ENCODE results near the gene NTM.

NTM gene

GRCh38 chr11:131750692-131751091 lies 380.3 kb downstream of the NTM start:
- no peak for DNase-seq

- no peak for DNase-seq
Observed at GRCh38 chr11:131754671-131755070, 384.3 kb downstream of the NTM start.

GRCh38 chr11:131756479-131757110 lies 386.2 kb downstream of the NTM start:
- DNase-seq, result no peak

- DNase-seq, result no peak
Observed at GRCh38 chr11:131758726-131759125, 388.3 kb downstream of the NTM start.

- DNase-seq, result no peak
Observed at GRCh38 chr11:131759140-131759539, 388.7 kb downstream of the NTM start.

GRCh38 chr11:131760091-131761061 lies 390.0 kb downstream of the NTM start:
- no peak for DNase-seq

GRCh38 chr11:131762346-131763110 lies 392.1 kb downstream of the NTM start:
- DNase-seq, result no peak

- no peak for DNase-seq
Observed at GRCh38 chr11:131763193-131763890, 392.9 kb downstream of the NTM start.

GRCh38 chr11:131764126-131764525 lies 393.7 kb downstream of the NTM start:
- DNase-seq, result no peak

GRCh38 chr11:131764649-131765048 lies 394.2 kb downstream of the NTM start:
- DNase-seq, result no peak

GRCh38 chr11:131766637-131767036 lies 396.2 kb downstream of the NTM start:
- DNase-seq, result no peak

- DNase-seq, result no peak
Observed at GRCh38 chr11:131767421-131767820, 397.0 kb downstream of the NTM start.

GRCh38 chr11:131770801-131771200 lies 400.4 kb downstream of the NTM start:
- no peak for DNase-seq

- no peak for DNase-seq
Observed at GRCh38 chr11:131771471-131771870, 401.1 kb downstream of the NTM start.

GRCh38 chr11:131773626-131774025 lies 403.2 kb downstream of the NTM start:
- DNase-seq, result no peak

GRCh38 chr11:131776211-131776610 lies 405.8 kb downstream of the NTM start:
- no peak for DNase-seq

GRCh38 chr11:131785801-131786200 lies 415.4 kb downstream of the NTM start:
- DNase-seq, result no peak

- DNase-seq, result no peak
Observed at GRCh38 chr11:131787119-131787518, 416.7 kb downstream of the NTM start.

- no peak for DNase-seq
Observed at GRCh38 chr11:131790586-131790985, 420.2 kb downstream of the NTM start.

- DNase-seq, result no peak
Observed at GRCh38 chr11:131792243-131792642, 421.8 kb downstream of the NTM start.

- DNase-seq, result no peak
Observed at GRCh38 chr11:131796089-131796488, 425.7 kb downstream of the NTM start.

GRCh38 chr11:131796541-131796940 lies 426.1 kb downstream of the NTM start:
- DNase-seq, result no peak

GRCh38 chr11:131800452-131800851 lies 430.0 kb downstream of the NTM start:
- no peak for DNase-seq

Measured in activated T-cell treated with anti-CD3 and anti-CD28 coated beads, Interleukin-2, amount 50 U/mL, for 48 hours (primary cell).